HepG2 (cell line): Measurements from ENCODE around the gene INO80B. TPM values are rescaled to one million over a fixed set of nuclear protein-coding genes. Genes with fewer than 3 reads are reported as not detected.

Experiments used
- BORCS8-MEF2B ChIP-seq: sonication (generic); formaldehyde crosslinking; IDR thresholded peaks from 2 replicates; pipeline ENCODE4 v1.8.0; 2022; ENCODE audit warnings: mild to moderate bottlenecking, missing genetic modification reagents
- HNRNPUL1 ChIP-seq: fragments of 200-400 bp; formaldehyde crosslinking; IDR thresholded peaks from 2 replicates; pipeline ENCODE4 v1.6.1; 2017; ENCODE audit warnings: low read depth, mild to moderate bottlenecking, low read length, moderate library complexity
- JUNB ChIP-seq: sonication (generic); formaldehyde crosslinking; IDR thresholded peaks from 2 replicates; pipeline ENCODE4 v1.8.0; 2022; ENCODE audit warnings: missing genetic modification reagents, mild to moderate bottlenecking, borderline replicate concordance
- NAIF1 ChIP-seq: sonication (generic); formaldehyde crosslinking; IDR thresholded peaks from 2 replicates; pipeline ENCODE4 v1.5.0; 2020; ENCODE audit warnings: mild to moderate bottlenecking, missing genetic modification reagents, borderline replicate concordance
- PBX3 ChIP-seq: sonication (generic); formaldehyde crosslinking; IDR thresholded peaks from 2 replicates; pipeline ENCODE4 v1.8.1; 2023; ENCODE audit warnings: missing genetic modification reagents, inconsistent platforms, borderline replicate concordance
- POLR2AphosphoS5 ChIP-seq: IDR thresholded peaks from 2 replicates; pipeline ENCODE4 v1.6.1; 2012; ENCODE audit warnings: low read depth, low read length
- PRMT3 ChIP-seq: sonication (generic); formaldehyde crosslinking; IDR thresholded peaks from 2 replicates; pipeline ENCODE4 v1.8.1; 2022; ENCODE audit warnings: low read depth, mild to moderate bottlenecking, moderate library complexity, missing genetic modification reagents, borderline replicate concordance
- SIX4 ChIP-seq: sonication (generic); formaldehyde crosslinking; IDR thresholded peaks from 2 replicates; pipeline ENCODE4 v1.4.0; 2020; ENCODE audit warnings: missing genetic modification reagents
- SNAPC2 ChIP-seq: sonication (generic); formaldehyde crosslinking; IDR thresholded peaks from 2 replicates; pipeline ENCODE4 v1.8.1; 2022; ENCODE audit warnings: mild to moderate bottlenecking, missing genetic modification reagents
- TAF15 ChIP-seq: fragments of 200-400 bp; formaldehyde crosslinking; IDR thresholded peaks from one replicate; pipeline ENCODE4 v1.6.1; 2018; ENCODE audit warnings: mild to moderate bottlenecking, low read depth, low read length; ENCODE audit not compliant: poor library complexity, severe bottlenecking
- TFAP4 ChIP-seq: sonication (generic); IDR thresholded peaks from 2 replicates; pipeline ENCODE4 v1.6.1; 2016; ENCODE audit warnings: low read depth, borderline replicate concordance
- YEATS4 ChIP-seq: sonication (generic); formaldehyde crosslinking; IDR thresholded peaks from 2 replicates; pipeline ENCODE4 v1.4.0; 2020; ENCODE audit warnings: missing genetic modification reagents, borderline replicate concordance
- ZBTB10 ChIP-seq: sonication (generic); formaldehyde crosslinking; IDR thresholded peaks from 2 replicates; pipeline ENCODE4 v1.4.0; 2020; ENCODE audit warnings: missing genetic modification reagents, borderline replicate concordance
- ZFP36L1 ChIP-seq: sonication (generic); formaldehyde crosslinking; IDR thresholded peaks from 2 replicates; pipeline ENCODE4 v1.8.0; 2022; ENCODE audit warnings: mild to moderate bottlenecking, missing genetic modification reagents, moderate library complexity
- ZNF10 ChIP-seq: sonication (generic); formaldehyde crosslinking; IDR thresholded peaks from 2 replicates; pipeline ENCODE4 v1.4.0; 2020; ENCODE audit warnings: mild to moderate bottlenecking, low read depth, missing genetic modification reagents, borderline replicate concordance
- ZNF296 ChIP-seq: sonication (generic); formaldehyde crosslinking; conservative IDR thresholded peaks from 2 replicates; pipeline ENCODE4 v1.5.0; 2020; ENCODE audit warnings: mild to moderate bottlenecking, missing genetic modification reagents
- ZNF382 ChIP-seq: sonication (generic); formaldehyde crosslinking; IDR thresholded peaks from 2 replicates; pipeline ENCODE4 v1.5.0; 2020; ENCODE audit warnings: missing genetic modification reagents, mild to moderate bottlenecking, borderline replicate concordance
- polyA plus RNA-seq, 8 experiments: library from polyadenylated mRNA; depleted of rRNA in 3 of 8; stranded (reverse) in 7 of 8; unstranded in 1 of 8; fragments of >200 nt; fragmentation: Illumina TruSeq in 4 of 8; extraction: Trizol in 4 of 8; gene quantifications; 2 replicates each; pipeline versions ENCODE4 v1.2.1 to v1.2.3, GENCODE V29; 2011 to 2016; ENCODE audit warnings: low read depth in 4 of 8, missing spikeins in 1 of 8, mixed read lengths in 1 of 8; ENCODE audit not compliant: insufficient read depth in 1 of 8
- total RNA-seq, 5 experiments: library from RNA; depleted of rRNA; stranded (reverse); fragments of >200 nt; fragmentation: Illumina TruSeq; extraction: Trizol; gene quantifications; 2 replicates each; pipeline ENCODE4 v1.2.3, GENCODE V29; 2016; ENCODE audit warnings: low read depth in 1 of 5
- TF ChIP-seq, protein P1 (sequence below): sonication (generic); formaldehyde crosslinking; IDR thresholded peaks from 2 replicates; pipeline ENCODE4 v1.4.0; 2020; ENCODE audit warnings: missing genetic modification reagents
- TF ChIP-seq, protein P2 (sequence below): IDR thresholded peaks from 2 replicates; pipeline ENCODE4 v1.6.1; 2016; ENCODE audit warnings: low read depth, control low read depth
- TF ChIP-seq, protein P3 (sequence below): sonication (generic); formaldehyde crosslinking; IDR thresholded peaks from 2 replicates; pipeline ENCODE4 v1.4.0; 2020; ENCODE audit warnings: mild to moderate bottlenecking, low read depth, missing genetic modification reagents

INO80B gene
- total and polyA plus RNA-seq, 2 of the 13 experiments (the other 11 are each of a cell fraction or from before 2014, with no cell fraction given): 6.2 to 14.5 TPM

DNA sequence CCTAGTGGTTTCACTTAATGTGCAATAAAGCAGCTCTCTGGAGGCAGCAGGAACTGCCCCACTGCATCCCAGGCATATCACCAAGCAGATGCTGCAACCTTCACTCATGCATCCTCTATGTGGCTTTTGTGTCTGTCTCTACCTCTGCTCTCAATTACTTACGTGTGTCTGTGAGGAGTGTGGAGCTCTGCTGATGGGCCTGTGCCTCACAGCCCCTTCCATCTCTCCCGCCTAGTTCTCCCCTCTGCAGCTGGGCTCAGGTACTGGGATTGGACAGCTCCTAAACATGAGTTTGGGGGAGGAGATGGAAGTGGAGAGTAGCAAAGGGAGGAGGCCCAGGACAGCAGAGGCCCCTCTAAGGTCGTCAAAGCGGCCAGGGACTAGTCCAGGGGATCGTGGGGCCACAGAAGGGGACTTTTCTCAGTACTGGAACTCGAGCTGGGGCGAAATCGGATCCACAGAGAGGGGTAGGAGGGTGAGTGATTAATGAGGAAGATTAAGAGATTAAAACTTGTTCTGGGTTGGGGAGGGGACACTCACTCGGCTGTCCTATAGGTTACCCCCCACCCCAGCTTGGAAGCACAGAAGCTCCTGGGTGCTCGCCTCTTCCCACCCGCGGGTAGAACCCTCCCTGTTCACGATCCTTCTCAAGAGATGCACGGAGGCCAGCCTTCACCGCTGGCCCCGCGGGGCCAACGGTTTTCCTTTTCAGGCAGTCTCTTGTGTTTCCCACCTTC, 46.6 kb downstream of the INO80B start (continued):
- no peak; the same call in 1 of the 2 replicates for TF ChIP-seq ZFP36L1 (CRISPR knock-in tag)
- TF ChIP-seq HNRNPUL1: no peak
- TF ChIP-seq TAF15: no peak
- TF ChIP-seq, protein P1, sequence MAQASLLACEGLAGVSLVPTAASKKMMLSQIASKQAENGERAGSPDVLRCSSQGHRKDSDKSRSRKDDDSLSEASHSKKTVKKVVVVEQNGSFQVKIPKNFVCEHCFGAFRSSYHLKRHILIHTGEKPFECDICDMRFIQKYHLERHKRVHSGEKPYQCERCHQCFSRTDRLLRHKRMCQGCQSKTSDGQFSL: no peak
- no peak for TF ChIP-seq NAIF1 (CRISPR knock-in tag)
- TF ChIP-seq YEATS4 (CRISPR knock-in tag): no peak
- TF ChIP-seq, protein P2, sequence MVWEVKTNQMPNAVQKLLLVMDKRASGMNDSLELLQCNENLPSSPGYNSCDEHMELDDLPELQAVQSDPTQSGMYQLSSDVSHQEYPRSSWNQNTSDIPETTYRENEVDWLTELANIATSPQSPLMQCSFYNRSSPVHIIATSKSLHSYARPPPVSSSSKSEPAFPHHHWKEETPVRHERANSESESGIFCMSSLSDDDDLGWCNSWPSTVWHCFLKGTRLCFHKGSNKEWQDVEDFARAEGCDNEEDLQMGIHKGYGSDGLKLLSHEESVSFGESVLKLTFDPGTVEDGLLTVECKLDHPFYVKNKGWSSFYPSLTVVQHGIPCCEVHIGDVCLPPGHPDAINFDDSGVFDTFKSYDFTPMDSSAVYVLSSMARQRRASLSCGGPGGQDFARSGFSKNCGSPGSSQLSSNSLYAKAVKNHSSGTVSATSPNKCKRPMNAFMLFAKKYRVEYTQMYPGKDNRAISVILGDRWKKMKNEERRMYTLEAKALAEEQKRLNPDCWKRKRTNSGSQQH (CRISPR knock-in tag): no peak; the same call in 1 of the 2 replicates
- no peak for TF ChIP-seq PRMT3
- TF ChIP-seq SNAPC2 (CRISPR knock-in tag): 0 out of 2 replicates have a peak, but pooled peaks have one; percentile 27
- no peak for TF ChIP-seq TFAP4
- no peak for TF ChIP-seq SIX4 (CRISPR knock-in tag)
- TF ChIP-seq PBX3: no peak
- TF ChIP-seq POLR2AphosphoS5: peak; percentile 59; the same call in 1 of the 2 replicates
- TF ChIP-seq BORCS8-MEF2B (CRISPR knock-in tag): peak; percentile 62; the same call in 1 of the 2 replicates
- TF ChIP-seq ZNF382 (CRISPR knock-in tag): no peak
- no peak for TF ChIP-seq ZNF10 (CRISPR knock-in tag)
- no peak for TF ChIP-seq ZBTB10
- TF ChIP-seq ZNF296 (CRISPR knock-in tag): no peak
- TF ChIP-seq, protein P3, sequence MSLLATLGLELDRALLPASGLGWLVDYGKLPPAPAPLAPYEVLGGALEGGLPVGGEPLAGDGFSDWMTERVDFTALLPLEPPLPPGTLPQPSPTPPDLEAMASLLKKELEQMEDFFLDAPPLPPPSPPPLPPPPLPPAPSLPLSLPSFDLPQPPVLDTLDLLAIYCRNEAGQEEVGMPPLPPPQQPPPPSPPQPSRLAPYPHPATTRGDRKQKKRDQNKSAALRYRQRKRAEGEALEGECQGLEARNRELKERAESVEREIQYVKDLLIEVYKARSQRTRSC (CRISPR knock-in tag): 0 out of 2 replicates have a peak, but pooled peaks have one; percentile 13
- no peak for TF ChIP-seq JUNB (CRISPR knock-in tag)
